HFF-Myc (cell line): ENCODE measurements around the gene GNG8.
A peak's percentile ranks its signal among the peaks of the same experiment; 100 is the strongest.

Source experiments
- DNase-seq: peaks from one replicate; pipeline ENCODE4 v3.0.0-alpha.2; 2011; ENCODE audit warnings: low read depth; ENCODE audit errors: extremely low read depth
- H3K4me3 ChIP-seq: replicated peaks from 2 replicates; pipeline ENCODE4 v1.5.1; 2011; ENCODE audit warnings: low read depth, mild to moderate bottlenecking, control low read depth, low read length
- TF ChIP-seq, protein P1 (sequence below): IDR thresholded peaks from 2 replicates; pipeline ENCODE4 v1.5.1; 2012; ENCODE audit warnings: mild to moderate bottlenecking, low read depth, low read length, control low read depth; ENCODE audit errors: missing control alignments

Gene GNG8

DNA sequence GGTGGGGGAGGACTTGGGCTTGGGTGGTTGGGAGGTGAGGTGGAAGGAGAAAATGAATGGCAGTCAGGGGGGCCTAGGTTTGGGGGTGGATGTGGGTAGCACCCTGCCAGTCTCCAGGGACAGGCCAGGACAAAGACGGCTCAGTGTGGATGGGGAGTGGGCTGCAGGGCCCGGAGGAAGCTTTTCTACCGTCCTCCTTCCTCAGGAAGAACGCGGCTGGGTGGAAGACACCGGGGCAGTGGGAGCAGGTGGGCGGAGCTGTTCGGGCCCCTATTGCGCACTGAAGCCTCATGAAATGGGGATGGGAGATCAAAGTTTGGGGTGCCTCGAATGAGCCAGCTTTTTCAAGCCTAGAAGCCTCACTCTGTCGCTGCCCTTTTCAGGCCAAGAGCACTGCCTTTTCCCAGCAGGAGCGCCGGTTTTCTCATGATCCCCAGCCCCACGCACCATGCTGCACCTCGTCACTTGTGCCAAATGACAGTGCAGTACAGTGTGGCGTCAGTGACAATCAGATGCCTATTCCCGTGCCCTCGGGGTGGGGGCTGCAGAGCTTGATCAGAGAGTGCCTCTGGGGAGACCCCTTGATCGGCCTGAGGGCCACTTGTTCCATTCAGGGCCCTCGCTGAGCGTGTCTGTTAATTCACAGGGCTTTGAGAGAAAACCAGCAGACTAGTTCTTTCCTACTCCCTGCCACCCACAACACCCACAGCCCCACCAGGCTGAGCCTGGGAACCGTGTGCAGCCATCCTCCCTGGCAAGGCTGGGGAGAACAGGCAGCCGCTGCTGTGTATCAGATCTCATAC lies 33.4 kb downstream of the GNG8 start:
- peak overlapping the region; percentile 100 for H3K4me3 ChIP-seq
- no peak for DNase-seq
- TF ChIP-seq, protein P1, sequence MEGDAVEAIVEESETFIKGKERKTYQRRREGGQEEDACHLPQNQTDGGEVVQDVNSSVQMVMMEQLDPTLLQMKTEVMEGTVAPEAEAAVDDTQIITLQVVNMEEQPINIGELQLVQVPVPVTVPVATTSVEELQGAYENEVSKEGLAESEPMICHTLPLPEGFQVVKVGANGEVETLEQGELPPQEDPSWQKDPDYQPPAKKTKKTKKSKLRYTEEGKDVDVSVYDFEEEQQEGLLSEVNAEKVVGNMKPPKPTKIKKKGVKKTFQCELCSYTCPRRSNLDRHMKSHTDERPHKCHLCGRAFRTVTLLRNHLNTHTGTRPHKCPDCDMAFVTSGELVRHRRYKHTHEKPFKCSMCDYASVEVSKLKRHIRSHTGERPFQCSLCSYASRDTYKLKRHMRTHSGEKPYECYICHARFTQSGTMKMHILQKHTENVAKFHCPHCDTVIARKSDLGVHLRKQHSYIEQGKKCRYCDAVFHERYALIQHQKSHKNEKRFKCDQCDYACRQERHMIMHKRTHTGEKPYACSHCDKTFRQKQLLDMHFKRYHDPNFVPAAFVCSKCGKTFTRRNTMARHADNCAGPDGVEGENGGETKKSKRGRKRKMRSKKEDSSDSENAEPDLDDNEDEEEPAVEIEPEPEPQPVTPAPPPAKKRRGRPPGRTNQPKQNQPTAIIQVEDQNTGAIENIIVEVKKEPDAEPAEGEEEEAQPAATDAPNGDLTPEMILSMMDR = no peak

DNA sequence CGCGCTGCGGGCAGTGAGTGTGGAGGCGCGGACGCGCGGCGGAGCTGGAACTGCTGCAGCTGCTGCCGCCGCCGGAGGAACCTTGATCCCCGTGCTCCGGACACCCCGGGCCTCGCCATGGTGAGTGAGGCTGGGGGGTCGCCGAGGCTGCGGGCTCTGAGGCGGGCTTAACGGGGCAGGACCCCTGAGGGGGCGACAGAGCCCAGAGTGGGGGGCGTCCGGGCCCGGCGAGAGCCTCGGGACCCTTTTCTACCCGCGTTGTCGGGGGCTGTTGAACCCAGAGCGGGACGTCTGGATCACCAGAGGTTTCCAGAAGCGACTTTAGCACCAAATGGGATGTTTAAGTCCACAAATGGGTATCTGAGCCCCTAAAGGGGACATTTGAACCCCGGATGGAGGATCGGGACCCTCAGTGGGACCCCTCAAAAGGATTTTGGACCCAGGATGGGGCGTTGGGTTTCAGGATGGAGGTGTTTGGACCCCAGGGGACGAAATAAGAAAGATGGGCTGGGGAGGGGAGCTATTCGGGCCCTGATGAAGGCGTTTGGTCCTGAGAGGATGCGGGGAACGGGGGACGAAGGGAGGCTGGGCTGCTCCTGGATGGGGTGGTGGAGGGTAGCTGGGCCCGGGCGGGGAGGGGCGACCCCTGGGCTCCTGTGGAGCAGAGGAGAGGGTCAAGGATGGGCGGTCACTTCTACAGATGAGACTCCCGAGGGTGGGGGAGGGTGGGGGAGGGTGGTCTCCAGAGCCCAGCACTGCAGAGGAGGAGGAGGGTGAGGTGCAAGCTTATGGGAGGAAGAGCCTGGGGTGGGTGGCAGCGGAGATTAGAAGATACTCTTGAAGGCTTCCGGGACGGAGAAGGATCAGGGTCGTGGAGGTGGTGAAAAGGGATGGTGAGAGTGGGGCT lies 34.4 kb downstream of the GNG8 start, which contains the start of gene CALM3:
CALM3 (plus strand) TSS at position 13 of the 907 bp plus-strand sequence; CDS start at position 118, 105 bp downstream.
- TF ChIP-seq, protein P1 = no peak
- no peak for DNase-seq
- H3K4me3 ChIP-seq = peak within 1 kb of the TSS; percentile 100

DNA sequence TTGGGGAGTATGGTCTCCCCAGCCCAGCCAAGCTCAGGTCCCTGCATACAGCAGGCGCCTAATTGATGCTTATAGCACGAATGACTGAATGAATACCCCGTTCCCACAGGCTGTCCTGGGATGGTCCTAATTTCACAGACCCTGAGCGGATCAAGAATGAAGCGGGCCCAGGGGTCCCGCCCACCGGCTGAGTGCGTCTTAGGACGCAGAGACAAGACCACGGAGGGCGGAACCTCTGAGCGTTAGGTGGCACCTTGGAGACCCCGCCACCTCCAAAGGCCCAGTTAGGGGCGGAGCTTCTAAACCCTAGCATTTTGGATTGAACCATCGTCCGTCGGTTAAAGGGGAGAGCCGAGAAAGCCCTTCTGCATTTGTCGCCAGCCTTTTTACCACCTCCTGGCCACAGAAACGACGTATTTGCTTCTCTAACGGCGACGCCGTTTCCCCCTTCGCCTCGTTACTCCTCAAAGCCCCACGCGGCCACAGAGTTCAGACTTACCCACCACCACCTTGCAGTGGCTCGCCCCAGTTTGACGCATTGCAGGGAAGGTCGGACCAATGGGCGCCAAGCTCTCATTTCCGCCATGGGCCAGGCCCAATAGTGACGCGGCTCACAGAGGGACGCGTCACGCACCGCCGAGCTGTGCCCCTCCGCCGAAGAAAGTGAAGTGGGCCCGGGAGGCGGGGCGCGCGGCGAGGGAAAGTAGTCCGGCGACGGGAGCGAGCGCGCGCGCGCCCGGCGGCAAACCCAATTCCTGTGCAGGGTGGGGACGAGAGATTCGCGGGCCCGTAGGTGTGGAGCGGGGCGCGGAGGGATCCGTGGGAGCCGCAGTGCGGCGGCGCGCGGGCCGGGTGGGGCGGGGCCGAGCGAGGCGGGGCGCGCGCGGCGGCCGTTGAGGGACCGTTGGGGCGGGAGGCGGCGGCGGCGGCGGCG lies 35.4 kb downstream of the GNG8 start:
- H3K4me3 ChIP-seq = peak overlapping the region; percentile 100
- peak; percentile 93 for DNase-seq
- TF ChIP-seq, protein P1 = no peak

DNA sequence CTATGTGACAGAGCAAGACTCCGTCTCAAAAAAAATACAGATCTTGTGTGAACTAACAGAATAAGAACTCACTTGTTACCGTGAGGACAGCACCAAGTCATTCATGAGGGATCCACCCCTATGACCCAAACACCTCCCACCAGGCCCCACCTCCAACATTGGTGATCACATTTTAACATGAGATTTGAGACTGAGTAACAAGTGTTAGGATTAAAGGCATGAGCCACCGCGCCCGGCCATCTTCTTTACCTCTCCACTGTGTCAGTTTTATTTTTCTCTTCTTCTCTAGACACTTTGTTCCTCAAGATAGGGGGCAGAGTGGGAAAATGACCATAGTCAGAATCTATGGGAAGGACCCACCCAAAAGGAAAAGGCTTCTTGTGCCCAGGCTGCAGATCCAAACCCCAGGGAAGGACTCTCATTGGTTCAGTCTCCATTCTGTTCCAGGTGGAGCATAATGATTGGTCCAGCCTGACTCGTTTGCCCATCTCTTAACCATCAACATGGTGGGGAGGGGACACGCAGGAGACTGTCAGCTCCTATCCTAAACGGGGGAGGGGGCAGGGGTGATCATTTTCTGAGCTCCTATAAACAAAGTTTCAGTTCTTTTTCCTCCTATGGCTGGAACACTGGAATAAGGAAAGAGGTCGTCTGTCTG lies 36.2 kb downstream of the GNG8 start:
- TF ChIP-seq, protein P1 = no peak
- DNase-seq = no peak
- peak overlapping the region; percentile 100 for H3K4me3 ChIP-seq

DNA sequence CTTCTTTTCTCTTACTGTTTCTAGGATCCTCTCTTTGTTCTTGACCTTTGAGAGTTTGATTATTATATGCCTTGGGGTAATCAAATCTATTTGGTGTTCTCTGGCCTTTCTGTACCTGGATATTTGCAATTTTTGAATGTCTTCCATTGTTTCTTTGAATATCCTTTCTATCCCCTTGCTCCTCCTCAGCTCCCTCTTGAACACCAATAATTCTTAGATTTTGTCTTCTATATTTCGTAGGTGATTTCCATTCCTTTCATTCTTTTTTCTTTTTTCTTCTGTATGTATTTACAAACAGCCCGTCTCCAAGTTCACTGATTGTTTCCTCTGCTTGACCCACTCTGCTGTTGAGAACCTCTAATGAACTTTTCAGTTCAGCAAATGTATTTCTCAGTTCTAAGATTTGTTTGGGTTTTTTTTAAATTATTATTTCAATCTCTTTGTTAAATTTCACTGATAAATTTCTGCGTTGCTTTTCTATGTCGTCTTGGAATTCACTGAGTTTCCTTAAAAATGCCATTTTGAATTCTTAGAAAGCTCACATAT lies 37.6 kb downstream of the GNG8 start:
- no peak overlapping the region for H3K4me3 ChIP-seq
- TF ChIP-seq, protein P1 = no peak
- DNase-seq = no peak

DNA sequence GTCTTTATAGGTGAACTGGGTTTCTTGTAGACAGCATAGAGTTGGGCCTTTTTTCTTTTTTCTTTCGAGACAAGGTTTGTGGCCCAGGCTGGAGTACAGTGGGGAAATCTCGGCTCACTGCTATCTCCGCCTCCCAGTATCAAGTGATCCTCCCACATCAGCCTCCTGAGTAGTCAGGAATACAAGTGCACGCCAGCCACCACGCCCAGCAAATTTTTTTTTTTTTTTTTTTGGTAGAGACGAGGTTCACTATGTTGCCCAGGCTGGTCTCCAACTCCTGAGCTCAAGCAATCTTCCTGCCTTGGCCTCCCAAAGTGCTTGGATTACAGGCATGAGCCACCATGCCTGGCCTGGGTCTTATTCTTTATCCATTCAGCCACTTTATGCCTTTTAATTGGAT lies 40.0 kb downstream of the GNG8 start:
- no peak for DNase-seq
- H3K4me3 ChIP-seq = no peak overlapping the region
- TF ChIP-seq, protein P1 = no peak
